SK-N-SH (cell line): ENCODE results near the gene GLRB. TPM values are rescaled to one million over a fixed set of nuclear protein-coding genes. Genes with fewer than 3 reads are reported as not detected.
A peak's percentile ranks its signal among the peaks of the same experiment; 100 is the strongest.

ENCODE experiments used
- CTCF ChIA-PET: fragments of 300-600, 350-600 bp; formaldehyde crosslinking; extraction: SDS; loops from one replicate; lab custom pipeline; 2021; lab: Yijun Ruan, JAX
- POLR2A ChIA-PET: fragments of 350-600 bp; sonication (Branson Sonifier 250); formaldehyde crosslinking; extraction: SDS; loops from one replicate; lab custom pipeline; 2020; ENCODE audit warnings: antibody characterized with exemption, inconsistent platforms; lab: Yijun Ruan, JAX
- DNase-seq: peaks from one replicate; pipeline ENCODE4 v3.0.0; 2012
- H2AFZ ChIP-seq: fragments of 200-600 bp; sonication (generic); 2 replicates; pipeline ENCODE4 v1.8.1; 2016; ENCODE audit warnings: antibody characterized with exemption, mild to moderate bottlenecking, low read depth
- H3F3A ChIP-seq: fragments of 200-600 bp; sonication (generic); replicated peaks from 2 replicates; pipeline ENCODE3; 2016; ENCODE audit warnings: antibody characterized with exemption, mild to moderate bottlenecking; ENCODE audit not compliant: insufficient read depth
- H3K27ac ChIP-seq, 2 experiments: fragments of 200-500 bp in 1 of 2; fragments of 200-600 bp in 1 of 2; sonication (Bioruptor generic) in 1 of 2; sonication (generic), shearing (Covaris generic) in 1 of 2; 2 replicates each; pipeline versions ENCODE4 v1.5.1 to v1.6.1; 2014 to 2016; ENCODE audit warnings: low read depth in 2 of 2, inconsistent platforms in 1 of 2, low read length in 1 of 2, mild to moderate bottlenecking in 1 of 2, mixed read lengths in 1 of 2
- H3K27me3 ChIP-seq: fragments of 200-600 bp; sonication (generic), shearing (Covaris generic); 2 replicates; pipeline ENCODE4 v1.6.1; 2016; ENCODE audit warnings: mixed run types; ENCODE audit not compliant: insufficient read depth
- H3K36me3 ChIP-seq, 2 experiments: fragments of 200-500 bp in 1 of 2; fragments of 200-600 bp in 1 of 2; sonication (Bioruptor generic) in 1 of 2; sonication (generic) in 1 of 2; replicated peaks in 1 of 2; 2 replicates each; pipeline versions ENCODE3 to v1.5.1; 2014 to 2016; ENCODE audit warnings: low read length in 1 of 2, mild to moderate bottlenecking in 1 of 2; ENCODE audit not compliant: insufficient read depth in 2 of 2, control insufficient read depth in 1 of 2
- H3K4me1 ChIP-seq, 2 experiments: fragments of 200-500 bp in 1 of 2; fragments of 200-600 bp in 1 of 2; sonication (Bioruptor generic) in 1 of 2; sonication (generic), shearing (Covaris generic) in 1 of 2; 2 replicates each; pipeline versions ENCODE4 v1.5.1 to v1.6.1; 2014 to 2016; ENCODE audit warnings: low read depth in 1 of 2, low read length in 1 of 2, mixed run types in 1 of 2; ENCODE audit not compliant: insufficient read depth in 2 of 2, control insufficient read depth in 1 of 2
- H3K4me2 ChIP-seq: fragments of 200-600 bp; sonication (generic), shearing (Covaris generic); 2 replicates; pipeline ENCODE4 v1.6.1; 2017; ENCODE audit warnings: mixed run types
- H3K4me3 ChIP-seq, 2 experiments: fragments of 200-500 bp in 1 of 2; fragments of 200-600 bp in 1 of 2; sonication (Bioruptor generic) in 1 of 2; sonication (generic), shearing (Covaris generic) in 1 of 2; 2 replicates each; pipeline versions ENCODE4 v1.5.1 to v1.8.1; 2014 to 2016; ENCODE audit warnings: low read depth in 2 of 2, inconsistent platforms in 1 of 2, low read length in 1 of 2, mild to moderate bottlenecking in 1 of 2, mixed read lengths in 1 of 2, moderate library complexity in 1 of 2
- H3K79me2 ChIP-seq: fragments of 200-600 bp; sonication (generic); 2 replicates; pipeline ENCODE4 v1.8.1; 2017; ENCODE audit warnings: mild to moderate bottlenecking; ENCODE audit not compliant: insufficient read depth
- H3K9ac ChIP-seq: fragments of 200-600 bp; sonication (generic); 2 replicates; pipeline ENCODE4 v1.6.1; 2017; ENCODE audit warnings: mixed run types
- H3K9me2 ChIP-seq: fragments of 200-600 bp; sonication (generic); 2 replicates; pipeline ENCODE4 v1.6.1; 2017; ENCODE audit warnings: mixed run types
- H3K9me3 ChIP-seq: fragments of 200-600 bp; sonication (generic); 2 replicates; pipeline ENCODE4 v1.6.1; 2017; ENCODE audit warnings: mixed run types, mild to moderate bottlenecking, moderate library complexity
- H4K20me1 ChIP-seq: fragments of 200-600 bp; sonication (generic); 2 replicates; pipeline ENCODE4 v1.6.1; 2017; ENCODE audit warnings: mild to moderate bottlenecking, mixed run types; ENCODE audit not compliant: insufficient read depth
- ELF1 ChIP-seq: IDR thresholded peaks from 2 replicates; pipeline ENCODE4 v1.4.0; 2012
- EP300 ChIP-seq, 2 experiments: IDR thresholded peaks; 2 replicates each; pipeline versions ENCODE4 v1.4.0 to v1.6.1; 2012; ENCODE audit warnings: borderline replicate concordance in 1 of 2, low read depth in 1 of 2, low read length in 1 of 2
- FOXJ3 ChIP-seq: sonication (generic); formaldehyde crosslinking; IDR thresholded peaks from 2 replicates; pipeline ENCODE4 v1.5.1; 2020; ENCODE audit warnings: mild to moderate bottlenecking, missing genetic modification reagents
- MAX ChIP-seq: IDR thresholded peaks from 2 replicates; pipeline ENCODE4 v1.4.0; 2012; ENCODE audit warnings: low read depth
- MXI1 ChIP-seq: IDR thresholded peaks from 2 replicates; pipeline ENCODE4 v1.6.1; 2012; ENCODE audit warnings: mild to moderate bottlenecking, low read depth, low read length, improper control_type of control experiment
- NRF1 ChIP-seq: IDR thresholded peaks from 2 replicates; pipeline ENCODE4 v1.6.1; 2012; ENCODE audit warnings: low read depth, mild to moderate bottlenecking, low read length
- PBX3 ChIP-seq: IDR thresholded peaks from 2 replicates; pipeline ENCODE4; 2012
- POLR2AphosphoS5 ChIP-seq: IDR thresholded peaks from 2 replicates; pipeline ENCODE4 v1.6.1; 2012; ENCODE audit warnings: low read depth, low read length
- RCOR1 ChIP-seq: fragments of 150-350 bp; IDR thresholded peaks from 2 replicates; pipeline ENCODE4 v1.6.1; 2017; ENCODE audit warnings: antibody characterized with exemption, low read length
- REST ChIP-seq: IDR thresholded peaks from 2 replicates; pipeline ENCODE4 v1.6.1; 2012; ENCODE audit warnings: mild to moderate bottlenecking, low read depth, low read length, moderate library complexity
- SIN3A ChIP-seq: IDR thresholded peaks from 2 replicates; pipeline ENCODE4 v1.6.1; 2012; ENCODE audit warnings: low read depth, mild to moderate bottlenecking, low read length, moderate library complexity, borderline replicate concordance
- TEAD4 ChIP-seq: IDR thresholded peaks from 2 replicates; pipeline ENCODE4 v1.4.0; 2012; ENCODE audit warnings: mild to moderate bottlenecking, borderline replicate concordance; ENCODE audit not compliant: insufficient read depth
- USF1 ChIP-seq: IDR thresholded peaks from 2 replicates; pipeline ENCODE4 v1.4.0; 2012; ENCODE audit warnings: low read depth, borderline replicate concordance
- USF2 ChIP-seq: fragments of 150-350 bp; IDR thresholded peaks from 2 replicates; pipeline ENCODE4 v1.6.1; 2017; ENCODE audit warnings: antibody characterized with exemption, low read length, low read depth, borderline replicate concordance
- YY1 ChIP-seq: IDR thresholded peaks from 2 replicates; pipeline ENCODE4 v1.4.0; 2012; ENCODE audit warnings: low read depth, mild to moderate bottlenecking
- ZBTB33 ChIP-seq: IDR thresholded peaks from 2 replicates; pipeline ENCODE4 v1.4.0; 2012; ENCODE audit warnings: low read depth, borderline replicate concordance
- WGBS: methylation state at CpG from one replicate; pipeline ENCODE4 v1.1.6; 2017; ENCODE audit warnings: low lambda C conversion rate; 5-methylcytosine and 5-hydroxymethylcytosine counted together
- polyA plus RNA-seq, 3 experiments: library from polyadenylated mRNA; depleted of rRNA; stranded (reverse); fragments of >200 nt; gene quantifications; 2 replicates each; pipeline ENCODE4 v1.2.3, GENCODE V29; 2012

Gene GLRB
- polyA plus RNA-seq, 1 of the 3 experiments (the other 2 are of a cell fraction), result 7.6 TPM

- H3K4me3 ChIP-seq, result peak within 1 kb of the TSS; percentile 57 to 59
- TF ChIP-seq FOXJ3, result no peak; the same call in 1 of the 2 replicates
- TF ChIP-seq REST, result peak; percentile 99
- TF ChIP-seq TEAD4, result no peak
- TF ChIP-seq SIN3A, result peak; percentile 55; the same call in 1 of the 2 replicates
- peak; percentile 58; the same call in 1 of the 2 replicates for TF ChIP-seq NRF1
- peak; percentile 43; the same call in 1 of the 2 replicates for TF ChIP-seq MXI1
- TF ChIP-seq EP300 (IDR thresholded peaks at IDR 0.05; ENCODE audit: borderline replicate concordance in 1 of 2, low read depth in 1 of 2, low read length in 1 of 2), result no peak
- peak; percentile 49; the same call in 1 of the 2 replicates for TF ChIP-seq MAX
- TF ChIP-seq, all 33 proteins: peak for 5
- Histone ChIP-seq H3K79me2 (no peaks in the 10 kb centered on the region), H3K4me2 (peak within 1 kb of the TSS; percentile 76), H3K9me3 (no peaks in the 10 kb centered on the region), H2AFZ (no peak within 1 kb of the TSS), H3K9me2 (no peaks in the 10 kb centered on the region), H3K9ac (no peak within 1 kb of the TSS), H3K27ac (peak within 1 kb of the TSS in 1 of 2 experiments; percentile 71; a peak in 2 of 4 replicates), H3K27me3 (peaks cover 28% of the 10 kb centered on the region), H3K36me3 (no peaks in the 10 kb centered on the region), H3K4me1 (peaks cover 0 to 8% of the 10 kb centered on the region in 2 experiments; a peak in 2 of 4 replicates), H4K20me1 (no peaks in the 10 kb centered on the region), H3F3A (peaks cover 5% of the 10 kb centered on the region)
- peak; percentile 89 for DNase-seq
- ChIA-PET CTCF (interaction anchor here (0.5 to 9.6 kb wide), 9 partner anchors 44 to 1406 kb away, joined by 3 to 93 read pairs (median 3); no protein-coding TSS in a partner anchor), POLR2A (interaction anchor here (1.1 kb wide), 1 partner anchor 1267 kb away, joined by 3 read pairs; the partner anchor contains the start of gene CTSO)
- 2% methylated on average over 13 of the region's 57 CpGs for WGBS
Measured at GRCh38 chr4:157220371-157220881, 144.5 kb downstream of the GLRB start, which contains the start of gene GRIA2. Gene GRIA2 (plus strand): TSS chr4:157220728. CDS start chr4:157221043, 315 bp downstream.

- WGBS, result 3% methylated on average over 24 of the region's 24 CpGs
- Histone ChIP-seq H3K36me3 (no peaks in the 10 kb centered on the region), H3K4me3 (peak overlapping the region in 1 of 2 experiments; percentile 57; a peak in 2 of 4 replicates), H3F3A (peaks cover 5% of the 10 kb centered on the region), H3K9ac (no peak overlapping the region), H3K27ac (no peak overlapping the region; a peak in 1 of 4 replicates), H3K27me3 (peaks cover 28% of the 10 kb centered on the region), H3K4me1 (peaks cover 0 to 8% of the 10 kb centered on the region in 2 experiments; a peak in 2 of 4 replicates), H3K9me2 (no peaks in the 10 kb centered on the region), H3K79me2 (no peaks in the 10 kb centered on the region), H3K4me2 (peak overlapping the region; percentile 76), H4K20me1 (no peaks in the 10 kb centered on the region), H2AFZ (no peak overlapping the region), H3K9me3 (no peaks in the 10 kb centered on the region)
- DNase-seq, result peak; percentile 32
- CTCF ChIA-PET, result interaction anchor here (1.0 to 9.6 kb wide), 8 partner anchors 146 to 763 kb away, joined by 3 to 93 read pairs (median 4); partner anchors contain the start of gene GLRB
- POLR2A ChIA-PET, result interaction anchor here (0.8 kb wide), 1 partner anchor 583 kb away, joined by 4 read pairs; no protein-coding TSS in a partner anchor
- no peak for TF ChIP-seq USF1
- no peak for TF ChIP-seq RCOR1
- TF ChIP-seq USF2, result no peak
- TF ChIP-seq EP300 (IDR thresholded peaks at IDR 0.05; ENCODE audit: borderline replicate concordance in 1 of 2, low read depth in 1 of 2, low read length in 1 of 2), result no peak
- TF ChIP-seq PBX3, result no peak
- no peak for TF ChIP-seq POLR2AphosphoS5
- TF ChIP-seq ZBTB33, result no peak
- TF ChIP-seq FOXJ3, result no peak
- TF ChIP-seq YY1, result no peak
- no peak for TF ChIP-seq ELF1
Measured at GRCh38 chr4:157221426-157221894, 145.5 kb downstream of the GLRB start.
